SK-N-SH (cell line): ENCODE data around the gene ZNF609.

Source experiments
- CHD2 ChIP-seq: fragments of 150-350 bp; IDR thresholded peaks from 2 replicates; pipeline ENCODE4 v1.6.1; 2018; ENCODE audit warnings: low read length; ENCODE audit not compliant: partially characterized antibody
- EZH2phosphoT487 ChIP-seq: fragments of 200-600 bp; sonication (generic); IDR thresholded peaks from 2 replicates; pipeline ENCODE4 v1.6.1; 2017; ENCODE audit warnings: low read depth, mixed run types, mild to moderate bottlenecking, antibody characterized with exemption, moderate library complexity, borderline replicate concordance
- TF ChIP-seq, protein P1 (sequence below): fragments of 200-600 bp; sonication (generic); IDR thresholded peaks from 2 replicates; pipeline ENCODE4 v1.6.1; 2017; ENCODE audit warnings: antibody characterized with exemption, mild to moderate bottlenecking, moderate library complexity

DNA sequence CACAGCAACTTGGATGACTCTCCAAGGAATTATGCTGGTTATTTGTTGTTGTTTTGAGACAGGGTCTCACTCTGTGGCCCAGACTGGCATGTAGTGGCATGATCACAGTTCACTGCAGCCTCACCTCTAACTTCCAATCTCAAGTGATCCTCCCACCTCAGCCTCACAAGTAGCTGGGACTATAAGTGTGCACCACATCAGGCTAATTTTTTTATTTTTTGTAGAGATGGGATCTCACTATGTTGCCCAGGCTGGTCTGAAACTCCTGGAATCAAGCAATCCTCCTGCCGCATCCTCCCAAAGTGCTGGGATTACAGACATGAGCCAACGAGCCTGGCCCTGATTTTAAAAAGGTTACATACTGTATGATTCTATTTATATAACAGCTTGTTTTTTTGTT, 252.0 kb downstream of the ZNF609 start:
- no peak for TF ChIP-seq CHD2
- TF ChIP-seq, protein P1, sequence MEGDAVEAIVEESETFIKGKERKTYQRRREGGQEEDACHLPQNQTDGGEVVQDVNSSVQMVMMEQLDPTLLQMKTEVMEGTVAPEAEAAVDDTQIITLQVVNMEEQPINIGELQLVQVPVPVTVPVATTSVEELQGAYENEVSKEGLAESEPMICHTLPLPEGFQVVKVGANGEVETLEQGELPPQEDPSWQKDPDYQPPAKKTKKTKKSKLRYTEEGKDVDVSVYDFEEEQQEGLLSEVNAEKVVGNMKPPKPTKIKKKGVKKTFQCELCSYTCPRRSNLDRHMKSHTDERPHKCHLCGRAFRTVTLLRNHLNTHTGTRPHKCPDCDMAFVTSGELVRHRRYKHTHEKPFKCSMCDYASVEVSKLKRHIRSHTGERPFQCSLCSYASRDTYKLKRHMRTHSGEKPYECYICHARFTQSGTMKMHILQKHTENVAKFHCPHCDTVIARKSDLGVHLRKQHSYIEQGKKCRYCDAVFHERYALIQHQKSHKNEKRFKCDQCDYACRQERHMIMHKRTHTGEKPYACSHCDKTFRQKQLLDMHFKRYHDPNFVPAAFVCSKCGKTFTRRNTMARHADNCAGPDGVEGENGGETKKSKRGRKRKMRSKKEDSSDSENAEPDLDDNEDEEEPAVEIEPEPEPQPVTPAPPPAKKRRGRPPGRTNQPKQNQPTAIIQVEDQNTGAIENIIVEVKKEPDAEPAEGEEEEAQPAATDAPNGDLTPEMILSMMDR, result no peak
- no peak for TF ChIP-seq EZH2phosphoT487
